Testis (tissue), 3 donors: ENCODE data around the gene SLAMF1. TPM values are rescaled to one million over a fixed set of nuclear protein-coding genes. Genes with fewer than 3 reads are reported as not detected.
"Not testable (repeated sequence)": the region's sequence is repeated elsewhere in the genome, so short reads cannot be mapped to it uniquely, and the experiment has no call there.

Source experiments
- DNase-seq: peaks from one replicate; pipeline ENCODE4 v3.0.0-alpha.2; 2019
- H3K27ac ChIP-seq, 2 donors: fragments of 200-600 bp; sonication (generic); one replicate each; pipeline ENCODE4 v1.5.1; 2019
- H3K27me3 ChIP-seq: fragments of 200-600 bp; sonication (generic); one replicate; pipeline ENCODE4 v1.5.1; 2019
- H3K36me3 ChIP-seq: fragments of 200-600 bp; sonication (generic); one replicate; pipeline ENCODE4 v1.5.1; 2017; ENCODE audit warnings: low read depth; ENCODE audit errors: missing control alignments
- H3K4me1 ChIP-seq: fragments of 200-600 bp; sonication (generic); one replicate; pipeline ENCODE4 v1.5.1; 2019
- H3K4me3 ChIP-seq, 2 donors: fragments of 200-600 bp; sonication (generic); one replicate each; pipeline ENCODE4 v1.5.1; 2017 to 2019
- H3K9me3 ChIP-seq: fragments of 200-600 bp; sonication (generic); one replicate; pipeline ENCODE4 v1.5.1; 2017
- POLR2A ChIP-seq: fragments of 450-650 bp; IDR thresholded peaks from one replicate; pipeline ENCODE4 v1.6.1; 2017; ENCODE audit warnings: antibody characterized with exemption, mild to moderate bottlenecking, moderate library complexity
- WGBS, 2 donors: methylation state at CpG; one replicate each; pipeline ENCODE4 v1.1.5; 2018; 5-methylcytosine and 5-hydroxymethylcytosine counted together
- intact Hi-C: fragments of 100-400 bp; cut with DNase I; formaldehyde crosslinking; loops from one replicate; pipeline ENCODE4 v1.15.1; 2023; ENCODE audit warnings: low total_unique reads
- polyA plus RNA-seq: library from polyadenylated mRNA; stranded (reverse); fragments of 350-450 nt; fragmentation: Illumina TruSeq; extraction: RNeasy Lipid Tissue Mini Kit (QIAGEN cat#74804); gene quantifications from one replicate; pipeline ENCODE4 v1.2.3, GENCODE V29; 2014; ENCODE audit warnings: low read depth, low replicate concordance; ENCODE audit not compliant: insufficient read depth
- total RNA-seq, 2 donors: library from RNA; depleted of rRNA; stranded (reverse); fragments of >200 nt; gene quantifications; one replicate each; pipeline ENCODE4 v1.2.3, GENCODE V29; 2016
- TF ChIP-seq, protein P1 (sequence below), 3 experiments: fragments of 450-650 bp in 2 of 3; fragments of 200-600 bp in 1 of 3; sonication (generic) in 1 of 3; IDR thresholded peaks; one replicate each; pipeline ENCODE4 v1.5.1; 2016 to 2019; ENCODE audit warnings: antibody characterized with exemption in 3 of 3, mild to moderate bottlenecking in 2 of 3, moderate library complexity in 1 of 3

Gene SLAMF1
- total and polyA plus RNA-seq, 3 donors from 2014 or later: 0.47 to 0.75 (median 0.50) TPM

DNA sequence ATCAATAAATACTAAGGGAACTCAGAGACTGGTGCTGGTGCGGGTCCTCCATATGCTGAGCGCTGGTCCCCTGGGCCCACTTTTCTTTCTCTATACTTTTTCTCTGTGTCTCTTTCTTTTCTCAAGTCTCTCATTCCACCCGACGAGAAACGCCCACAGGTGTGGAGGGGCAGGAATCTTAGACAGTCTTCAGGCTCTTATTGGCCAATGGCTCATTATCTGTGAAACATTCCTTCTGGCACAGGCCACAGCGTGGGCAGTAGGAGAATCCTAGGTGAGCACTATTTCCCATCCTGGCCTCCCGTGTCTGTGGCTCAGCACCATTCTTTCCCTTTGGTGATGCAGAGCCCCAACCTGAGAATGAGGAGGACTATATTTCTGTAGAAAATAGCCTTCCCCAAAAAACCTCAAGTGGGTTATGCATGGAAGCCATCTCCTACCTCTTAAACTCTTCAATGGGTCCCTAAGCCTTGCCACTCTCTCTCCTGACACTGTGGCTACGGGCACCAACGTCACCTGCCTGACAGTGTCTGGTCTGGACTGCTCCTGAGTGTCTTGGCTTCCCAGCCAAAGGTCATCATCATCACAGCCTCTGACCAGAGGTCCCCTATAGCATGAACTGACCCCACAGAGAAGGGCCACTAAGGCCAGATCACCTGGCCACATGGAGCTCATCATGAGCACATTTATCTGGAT, 6.2 kb upstream of the SLAMF1 start:
- TF ChIP-seq, protein P1, sequence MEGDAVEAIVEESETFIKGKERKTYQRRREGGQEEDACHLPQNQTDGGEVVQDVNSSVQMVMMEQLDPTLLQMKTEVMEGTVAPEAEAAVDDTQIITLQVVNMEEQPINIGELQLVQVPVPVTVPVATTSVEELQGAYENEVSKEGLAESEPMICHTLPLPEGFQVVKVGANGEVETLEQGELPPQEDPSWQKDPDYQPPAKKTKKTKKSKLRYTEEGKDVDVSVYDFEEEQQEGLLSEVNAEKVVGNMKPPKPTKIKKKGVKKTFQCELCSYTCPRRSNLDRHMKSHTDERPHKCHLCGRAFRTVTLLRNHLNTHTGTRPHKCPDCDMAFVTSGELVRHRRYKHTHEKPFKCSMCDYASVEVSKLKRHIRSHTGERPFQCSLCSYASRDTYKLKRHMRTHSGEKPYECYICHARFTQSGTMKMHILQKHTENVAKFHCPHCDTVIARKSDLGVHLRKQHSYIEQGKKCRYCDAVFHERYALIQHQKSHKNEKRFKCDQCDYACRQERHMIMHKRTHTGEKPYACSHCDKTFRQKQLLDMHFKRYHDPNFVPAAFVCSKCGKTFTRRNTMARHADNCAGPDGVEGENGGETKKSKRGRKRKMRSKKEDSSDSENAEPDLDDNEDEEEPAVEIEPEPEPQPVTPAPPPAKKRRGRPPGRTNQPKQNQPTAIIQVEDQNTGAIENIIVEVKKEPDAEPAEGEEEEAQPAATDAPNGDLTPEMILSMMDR (IDR thresholded peaks at IDR 0.05): no peak
- TF ChIP-seq POLR2A: no peak
- no peak overlapping the region for H3K27ac ChIP-seq
- intact Hi-C loops: no loop called here
- H3K4me1 ChIP-seq: peaks cover 6% of the 10 kb centered on the region
- no peak overlapping the region for H3K4me3 ChIP-seq
- no peaks in the 10 kb centered on the region for H3K9me3 ChIP-seq
- 85 to 92% methylated on average over 9 of the region's 9 CpGs for WGBS, 2 donors
- H3K36me3 ChIP-seq: no peaks in the 10 kb centered on the region
- DNase-seq: no peak
- no peaks in the 10 kb centered on the region for H3K27me3 ChIP-seq

DNA sequence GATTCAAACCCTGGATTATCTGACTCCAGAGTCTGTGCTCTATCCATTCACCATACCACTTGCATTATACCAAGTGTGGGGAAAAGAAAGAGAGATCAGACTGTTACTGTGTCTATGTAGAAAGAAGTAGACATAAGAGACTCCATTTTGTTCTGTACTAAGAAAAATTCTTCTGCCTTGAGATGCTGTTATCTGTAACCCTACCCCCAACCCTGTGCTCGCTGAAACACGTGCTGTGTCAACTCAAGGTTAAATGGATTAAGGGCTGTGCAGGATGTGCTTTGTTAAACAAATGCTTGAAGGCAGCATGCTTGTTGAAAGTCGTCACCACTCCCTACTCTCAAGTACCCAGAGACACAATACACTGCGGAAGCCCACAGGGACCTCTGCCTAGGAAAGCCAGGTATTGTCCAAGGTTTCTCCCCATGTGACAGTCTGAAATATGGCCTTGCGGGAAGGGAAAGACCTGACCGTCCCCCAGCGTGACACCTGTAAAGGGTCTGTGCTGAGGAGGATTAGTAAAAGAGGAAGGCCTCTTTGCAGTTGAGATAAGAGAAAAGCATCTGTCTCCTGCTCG, 5.3 kb upstream of the SLAMF1 start:
- DNase-seq, H3K27ac ChIP-seq, H3K36me3 ChIP-seq, H3K9me3 ChIP-seq, H3K4me1 ChIP-seq, H3K4me3 ChIP-seq, intact Hi-C loops, H3K27me3 ChIP-seq: not testable (repeated sequence)
- WGBS, 2 donors: 43 to 49% methylated on average over 8 of the region's 8 CpGs

DNA sequence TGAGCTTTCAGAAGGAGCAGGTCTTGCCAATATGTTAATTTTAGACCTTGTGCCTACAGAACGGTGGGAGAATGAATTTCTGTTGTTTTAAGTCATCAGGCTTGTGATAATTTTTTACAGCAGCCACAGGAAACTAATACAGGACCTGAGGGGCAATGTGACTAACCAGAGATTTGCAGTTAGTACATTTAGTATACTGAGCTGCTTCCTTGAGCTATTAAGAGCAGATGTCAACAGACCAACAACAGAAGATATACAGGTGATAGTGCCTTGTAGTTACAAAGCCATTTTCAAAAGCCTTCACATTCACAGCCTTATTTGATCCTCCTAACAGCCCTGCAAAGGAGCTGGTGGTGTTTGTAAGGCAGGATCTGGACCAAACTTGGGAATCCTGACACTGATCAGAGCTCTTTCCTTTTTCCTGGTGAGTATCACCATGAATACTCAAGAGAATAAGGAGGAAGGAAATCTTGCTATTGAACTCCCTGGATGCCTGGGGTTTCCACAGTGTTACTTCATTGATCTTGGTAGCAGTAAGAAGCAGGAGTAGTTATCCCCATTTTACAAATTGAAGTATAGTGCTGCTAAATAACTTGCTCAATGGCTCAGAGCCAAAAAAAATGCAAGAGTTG, 4.7 kb upstream of the SLAMF1 start:
- TF ChIP-seq POLR2A: no peak
- TF ChIP-seq, protein P1 (IDR thresholded peaks at IDR 0.05): no peak
- 52 to 56% methylated on average over 1 of the region's 1 CpG for WGBS, 2 donors
- Histone ChIP-seq H3K4me1 (no peaks in the 10 kb centered on the region), H3K36me3 (no peaks in the 10 kb centered on the region), H3K4me3 (no peak overlapping the region), H3K27me3 (no peaks in the 10 kb centered on the region), H3K9me3 (no peaks in the 10 kb centered on the region), H3K27ac (no peak overlapping the region)
- no peak for DNase-seq
- intact Hi-C loops: no loop called here

DNA sequence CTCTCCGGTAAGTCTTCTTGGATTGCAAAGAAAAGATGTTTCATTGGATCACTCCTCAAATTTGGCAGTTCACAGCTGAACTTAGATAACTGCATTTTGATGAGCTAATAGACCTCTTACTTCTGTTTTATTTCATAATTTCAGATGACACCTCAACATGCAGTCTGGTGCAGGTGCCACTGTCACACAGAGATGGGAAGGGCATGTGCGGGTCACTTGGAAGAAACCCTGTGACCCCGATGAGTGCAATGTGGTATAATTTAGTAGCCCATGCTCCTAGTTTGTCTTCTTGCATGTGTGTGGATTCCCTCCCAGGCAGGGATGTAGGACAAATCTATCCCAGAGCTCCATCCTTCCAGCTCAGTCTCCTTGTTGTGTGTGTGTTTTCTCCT, 481 bp upstream of the SLAMF1 start:
- Histone ChIP-seq H3K36me3 (no peaks in the 10 kb centered on the region), H3K9me3 (no peaks in the 10 kb centered on the region), H3K4me1 (no peaks in the 10 kb centered on the region), H3K27ac (no peak overlapping the region), H3K4me3 (no peak overlapping the region), H3K27me3 (no peaks in the 10 kb centered on the region)
- no peak for DNase-seq
- TF ChIP-seq POLR2A: no peak
- TF ChIP-seq, protein P1 (IDR thresholded peaks at IDR 0.05): no peak
- 76 to 86% methylated on average over 3 of the region's 3 CpGs for WGBS, 2 donors
- intact Hi-C loops: no loop called here

DNA sequence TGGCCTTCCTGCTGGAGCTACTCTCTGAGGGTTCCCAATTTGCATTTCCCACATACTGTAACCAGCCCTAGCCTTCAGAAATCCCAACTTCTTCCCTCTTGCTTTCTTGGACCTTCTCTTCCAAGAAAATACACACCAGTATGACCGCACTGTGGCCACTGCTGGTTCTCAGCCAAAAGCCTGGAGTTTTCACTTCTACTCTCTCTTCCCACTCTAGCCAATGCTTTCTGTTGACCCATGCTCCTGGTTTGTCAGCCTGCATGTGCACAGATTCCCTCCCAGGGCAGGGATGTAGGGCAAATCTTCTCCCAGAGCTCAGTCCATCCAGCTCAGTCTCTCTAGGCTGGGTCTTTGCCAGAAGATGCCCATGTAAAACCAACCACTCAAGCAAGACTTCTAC, 664 bp downstream of the SLAMF1 start:
- Histone ChIP-seq H3K4me1 (no peaks in the 10 kb centered on the region), H3K9me3 (no peaks in the 10 kb centered on the region), H3K4me3 (no peak overlapping the region), H3K27me3 (no peaks in the 10 kb centered on the region), H3K27ac (no peak overlapping the region), H3K36me3 (no peaks in the 10 kb centered on the region)
- no peak for DNase-seq
- 75 to 81% methylated on average over 1 of the region's 1 CpG for WGBS, 2 donors
- intact Hi-C loops: no loop called here
- TF ChIP-seq, protein P1 (IDR thresholded peaks at IDR 0.05): no peak
- no peak for TF ChIP-seq POLR2A
